ENCODE results near the gene PEAK3. TPM values are rescaled to one million over a fixed set of nuclear protein-coding genes. Genes with fewer than 3 reads are reported as not detected.

PEAK3 gene
- total and polyA plus RNA-seq, 8 donors = 0.07 to 8.5 (median 0.16) TPM

GRCh38 chr19:2230033-2230531 is 51.9 kb downstream of the PEAK3 start:
- H3K27ac ChIP-seq = no peak overlapping the region
- TF ChIP-seq CTCF (IDR thresholded peaks at IDR 0.05) = no peak
- no peak overlapping the region for H3K4me3 ChIP-seq
- intact Hi-C loops (cut with DNase I) = loop anchor here in 1 of 2 donors (10.0 kb wide), 1 partner anchor 75 kb away; the partner anchor contains the start of gene AP3D1
- ATAC-seq = no peak
- H3K27me3 ChIP-seq = no peaks in the 10 kb centered on the region
- H3K36me3 ChIP-seq = peaks cover 0 to 92% of the 10 kb centered on the region in 2 donors
- DNase-seq = no peak
- H3K9me3 ChIP-seq = no peaks in the 10 kb centered on the region
- peaks cover 6 to 23% of the 10 kb centered on the region in 2 donors for H3K4me1 ChIP-seq

GRCh38 chr19:2229103-2230032 is 52.6 kb downstream of the PEAK3 start:
- peaks cover 0 to 16% of the 10 kb centered on the region in 2 donors for H3K4me1 ChIP-seq
- no peak for DNase-seq
- no peak overlapping the region for H3K27ac ChIP-seq
- H3K9me3 ChIP-seq = no peaks in the 10 kb centered on the region
- ATAC-seq = no peak
- no peak overlapping the region for H3K4me3 ChIP-seq
- H3K27me3 ChIP-seq = no peaks in the 10 kb centered on the region
- H3K36me3 ChIP-seq = peaks cover 0 to 99% of the 10 kb centered on the region in 2 donors
- no peak for TF ChIP-seq CTCF (IDR thresholded peaks at IDR 0.05)
- intact Hi-C loops (cut with DNase I) = loop anchor here in 1 of 2 donors (10.0 kb wide), 1 partner anchor 75 kb away; the partner anchor contains the start of gene AP3D1

GRCh38 chr19:2228157-2229030 is 53.6 kb downstream of the PEAK3 start:
- intact Hi-C loops (cut with DNase I) = no loop called here
- peaks cover 0 to 6% of the 10 kb centered on the region in 2 donors for H3K4me1 ChIP-seq
- H3K9me3 ChIP-seq = no peaks in the 10 kb centered on the region
- ATAC-seq = no peak
- H3K36me3 ChIP-seq = peaks cover 0 to 100% of the 10 kb centered on the region in 2 donors
- TF ChIP-seq CTCF (IDR thresholded peaks at IDR 0.05) = no peak
- H3K4me3 ChIP-seq = no peak overlapping the region
- DNase-seq = no peak
- no peak overlapping the region for H3K27ac ChIP-seq
- no peaks in the 10 kb centered on the region for H3K27me3 ChIP-seq

- TF ChIP-seq CTCF (IDR thresholded peaks at IDR 0.05) = no peak
- intact Hi-C loops (cut with DNase I) = no loop called here
- ATAC-seq = no peak
- no peaks in the 10 kb centered on the region for H3K4me1 ChIP-seq
- no peak for DNase-seq
- no peak overlapping the region for H3K4me3 ChIP-seq
- no peak overlapping the region for H3K27ac ChIP-seq
- no peaks in the 10 kb centered on the region for H3K9me3 ChIP-seq
- peaks cover 0 to 100% of the 10 kb centered on the region in 2 donors for H3K36me3 ChIP-seq
- H3K27me3 ChIP-seq = no peaks in the 10 kb centered on the region
These were observed 54.4 kb downstream of the PEAK3 start for GRCh38 chr19:2227415-2228156.

Measured in left lung (tissue), 10 donors.